HL-60 (cell line): ENCODE data around the gene PPID.

ENCODE experiments used
- POLR2AphosphoS5 ChIP-seq: IDR thresholded peaks from 2 replicates; pipeline ENCODE4 v1.6.1; 2012; ENCODE audit warnings: low read depth
- TF ChIP-seq, protein P1 (sequence below): IDR thresholded peaks from 2 replicates; pipeline ENCODE4 v1.6.1; 2012; ENCODE audit warnings: low read depth; ENCODE audit not compliant: insufficient replicate concordance
- TF ChIP-seq, protein P2 (sequence below): IDR thresholded peaks from one replicate; pipeline ENCODE4 v1.5.1; 2011; ENCODE audit warnings: low read length, control low read depth, inconsistent platforms; ENCODE audit not compliant: insufficient read depth

DNA sequence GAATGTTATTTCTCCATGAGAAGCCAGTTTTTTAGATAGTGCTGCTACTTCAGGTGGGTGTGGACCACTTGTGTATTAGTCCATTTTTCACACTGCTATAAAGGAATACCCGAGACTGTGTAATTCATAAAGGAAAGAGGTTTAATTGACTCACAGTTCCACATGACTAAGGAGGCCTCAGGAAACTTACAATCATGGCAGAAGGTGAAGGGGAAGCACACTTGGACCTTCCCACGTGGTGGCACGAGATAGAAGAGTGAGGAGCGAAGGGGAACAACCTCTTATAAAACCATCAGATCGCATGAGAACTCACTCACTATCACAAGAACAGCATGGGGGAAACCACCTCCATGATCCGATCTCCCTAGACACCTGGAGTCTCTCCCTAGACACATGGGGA is 3.4 kb upstream of the PPID start:
- TF ChIP-seq, protein P1, sequence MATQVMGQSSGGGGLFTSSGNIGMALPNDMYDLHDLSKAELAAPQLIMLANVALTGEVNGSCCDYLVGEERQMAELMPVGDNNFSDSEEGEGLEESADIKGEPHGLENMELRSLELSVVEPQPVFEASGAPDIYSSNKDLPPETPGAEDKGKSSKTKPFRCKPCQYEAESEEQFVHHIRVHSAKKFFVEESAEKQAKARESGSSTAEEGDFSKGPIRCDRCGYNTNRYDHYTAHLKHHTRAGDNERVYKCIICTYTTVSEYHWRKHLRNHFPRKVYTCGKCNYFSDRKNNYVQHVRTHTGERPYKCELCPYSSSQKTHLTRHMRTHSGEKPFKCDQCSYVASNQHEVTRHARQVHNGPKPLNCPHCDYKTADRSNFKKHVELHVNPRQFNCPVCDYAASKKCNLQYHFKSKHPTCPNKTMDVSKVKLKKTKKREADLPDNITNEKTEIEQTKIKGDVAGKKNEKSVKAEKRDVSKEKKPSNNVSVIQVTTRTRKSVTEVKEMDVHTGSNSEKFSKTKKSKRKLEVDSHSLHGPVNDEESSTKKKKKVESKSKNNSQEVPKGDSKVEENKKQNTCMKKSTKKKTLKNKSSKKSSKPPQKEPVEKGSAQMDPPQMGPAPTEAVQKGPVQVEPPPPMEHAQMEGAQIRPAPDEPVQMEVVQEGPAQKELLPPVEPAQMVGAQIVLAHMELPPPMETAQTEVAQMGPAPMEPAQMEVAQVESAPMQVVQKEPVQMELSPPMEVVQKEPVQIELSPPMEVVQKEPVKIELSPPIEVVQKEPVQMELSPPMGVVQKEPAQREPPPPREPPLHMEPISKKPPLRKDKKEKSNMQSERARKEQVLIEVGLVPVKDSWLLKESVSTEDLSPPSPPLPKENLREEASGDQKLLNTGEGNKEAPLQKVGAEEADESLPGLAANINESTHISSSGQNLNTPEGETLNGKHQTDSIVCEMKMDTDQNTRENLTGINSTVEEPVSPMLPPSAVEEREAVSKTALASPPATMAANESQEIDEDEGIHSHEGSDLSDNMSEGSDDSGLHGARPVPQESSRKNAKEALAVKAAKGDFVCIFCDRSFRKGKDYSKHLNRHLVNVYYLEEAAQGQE, result no peak
- TF ChIP-seq, protein P2, sequence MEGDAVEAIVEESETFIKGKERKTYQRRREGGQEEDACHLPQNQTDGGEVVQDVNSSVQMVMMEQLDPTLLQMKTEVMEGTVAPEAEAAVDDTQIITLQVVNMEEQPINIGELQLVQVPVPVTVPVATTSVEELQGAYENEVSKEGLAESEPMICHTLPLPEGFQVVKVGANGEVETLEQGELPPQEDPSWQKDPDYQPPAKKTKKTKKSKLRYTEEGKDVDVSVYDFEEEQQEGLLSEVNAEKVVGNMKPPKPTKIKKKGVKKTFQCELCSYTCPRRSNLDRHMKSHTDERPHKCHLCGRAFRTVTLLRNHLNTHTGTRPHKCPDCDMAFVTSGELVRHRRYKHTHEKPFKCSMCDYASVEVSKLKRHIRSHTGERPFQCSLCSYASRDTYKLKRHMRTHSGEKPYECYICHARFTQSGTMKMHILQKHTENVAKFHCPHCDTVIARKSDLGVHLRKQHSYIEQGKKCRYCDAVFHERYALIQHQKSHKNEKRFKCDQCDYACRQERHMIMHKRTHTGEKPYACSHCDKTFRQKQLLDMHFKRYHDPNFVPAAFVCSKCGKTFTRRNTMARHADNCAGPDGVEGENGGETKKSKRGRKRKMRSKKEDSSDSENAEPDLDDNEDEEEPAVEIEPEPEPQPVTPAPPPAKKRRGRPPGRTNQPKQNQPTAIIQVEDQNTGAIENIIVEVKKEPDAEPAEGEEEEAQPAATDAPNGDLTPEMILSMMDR, result no peak
- TF ChIP-seq POLR2AphosphoS5, result no peak
